GM15510 (cell line): ENCODE measurements around the gene TAF1.

ENCODE experiments used
- POLR2A ChIP-seq: IDR thresholded peaks from 3 replicates; pipeline ENCODE4 v1.6.1; 2011; ENCODE audit warnings: borderline replicate concordance; ENCODE audit not compliant: insufficient read length; ENCODE audit errors: extremely low read depth

TAF1 gene, protein sequence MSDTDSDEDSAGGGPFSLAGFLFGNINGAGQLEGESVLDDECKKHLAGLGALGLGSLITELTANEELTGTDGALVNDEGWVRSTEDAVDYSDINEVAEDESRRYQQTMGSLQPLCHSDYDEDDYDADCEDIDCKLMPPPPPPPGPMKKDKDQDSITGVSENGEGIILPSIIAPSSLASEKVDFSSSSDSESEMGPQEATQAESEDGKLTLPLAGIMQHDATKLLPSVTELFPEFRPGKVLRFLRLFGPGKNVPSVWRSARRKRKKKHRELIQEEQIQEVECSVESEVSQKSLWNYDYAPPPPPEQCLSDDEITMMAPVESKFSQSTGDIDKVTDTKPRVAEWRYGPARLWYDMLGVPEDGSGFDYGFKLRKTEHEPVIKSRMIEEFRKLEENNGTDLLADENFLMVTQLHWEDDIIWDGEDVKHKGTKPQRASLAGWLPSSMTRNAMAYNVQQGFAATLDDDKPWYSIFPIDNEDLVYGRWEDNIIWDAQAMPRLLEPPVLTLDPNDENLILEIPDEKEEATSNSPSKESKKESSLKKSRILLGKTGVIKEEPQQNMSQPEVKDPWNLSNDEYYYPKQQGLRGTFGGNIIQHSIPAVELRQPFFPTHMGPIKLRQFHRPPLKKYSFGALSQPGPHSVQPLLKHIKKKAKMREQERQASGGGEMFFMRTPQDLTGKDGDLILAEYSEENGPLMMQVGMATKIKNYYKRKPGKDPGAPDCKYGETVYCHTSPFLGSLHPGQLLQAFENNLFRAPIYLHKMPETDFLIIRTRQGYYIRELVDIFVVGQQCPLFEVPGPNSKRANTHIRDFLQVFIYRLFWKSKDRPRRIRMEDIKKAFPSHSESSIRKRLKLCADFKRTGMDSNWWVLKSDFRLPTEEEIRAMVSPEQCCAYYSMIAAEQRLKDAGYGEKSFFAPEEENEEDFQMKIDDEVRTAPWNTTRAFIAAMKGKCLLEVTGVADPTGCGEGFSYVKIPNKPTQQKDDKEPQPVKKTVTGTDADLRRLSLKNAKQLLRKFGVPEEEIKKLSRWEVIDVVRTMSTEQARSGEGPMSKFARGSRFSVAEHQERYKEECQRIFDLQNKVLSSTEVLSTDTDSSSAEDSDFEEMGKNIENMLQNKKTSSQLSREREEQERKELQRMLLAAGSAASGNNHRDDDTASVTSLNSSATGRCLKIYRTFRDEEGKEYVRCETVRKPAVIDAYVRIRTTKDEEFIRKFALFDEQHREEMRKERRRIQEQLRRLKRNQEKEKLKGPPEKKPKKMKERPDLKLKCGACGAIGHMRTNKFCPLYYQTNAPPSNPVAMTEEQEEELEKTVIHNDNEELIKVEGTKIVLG (N-terminal part only)

GRCh38 chrX:71365875-71366673 lies at the start of gene TAF1:
TAF1 (plus strand) TSS chrX:71366357; CDS start chrX:71366375, 18 bp downstream.
- TF ChIP-seq POLR2A: peak; percentile 33

- no peak for TF ChIP-seq POLR2A
Measured at GRCh38 chrX:71320126-71320525, 46.0 kb upstream of the TAF1 start.

DNA sequence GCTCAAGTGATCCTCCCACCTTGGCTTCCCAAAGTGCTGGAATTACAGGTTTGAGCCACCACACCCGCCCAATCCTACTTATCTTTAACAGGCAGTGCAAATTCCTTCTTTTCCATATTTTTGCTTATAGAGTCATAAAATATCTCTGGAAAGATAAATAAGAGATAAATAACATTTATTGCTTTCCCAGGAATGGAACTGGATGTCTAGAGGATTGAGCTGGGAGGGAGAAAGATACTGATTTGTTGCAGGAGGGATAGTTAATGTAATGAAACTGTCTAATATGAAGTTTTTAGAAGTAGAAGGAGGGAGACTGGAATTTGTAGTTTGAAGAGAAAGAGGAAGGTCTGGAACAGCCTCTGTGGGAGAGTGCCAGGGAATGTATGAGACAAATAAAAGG lies 44.4 kb upstream of the TAF1 start:
- no peak for TF ChIP-seq POLR2A

DNA sequence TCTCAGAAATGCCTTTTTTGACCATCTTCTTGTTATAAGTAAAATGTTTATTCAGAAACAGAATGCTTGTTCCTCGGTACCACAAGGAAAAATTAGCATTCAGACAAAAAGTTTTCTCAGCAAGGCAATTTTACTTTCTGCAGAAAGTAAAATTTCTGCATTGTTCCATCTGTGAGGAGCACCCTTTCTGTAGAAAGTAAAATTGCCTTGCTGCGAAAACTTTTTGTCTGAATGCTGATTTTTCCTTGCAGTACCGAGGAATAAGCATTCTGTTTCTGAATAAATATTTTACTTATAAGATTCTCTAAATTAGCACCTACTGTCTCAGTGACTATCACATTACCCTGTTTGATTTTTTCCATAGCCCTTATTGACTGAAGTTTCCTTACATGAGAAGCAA lies 39.8 kb upstream of the TAF1 start:
- no peak for TF ChIP-seq POLR2A

DNA sequence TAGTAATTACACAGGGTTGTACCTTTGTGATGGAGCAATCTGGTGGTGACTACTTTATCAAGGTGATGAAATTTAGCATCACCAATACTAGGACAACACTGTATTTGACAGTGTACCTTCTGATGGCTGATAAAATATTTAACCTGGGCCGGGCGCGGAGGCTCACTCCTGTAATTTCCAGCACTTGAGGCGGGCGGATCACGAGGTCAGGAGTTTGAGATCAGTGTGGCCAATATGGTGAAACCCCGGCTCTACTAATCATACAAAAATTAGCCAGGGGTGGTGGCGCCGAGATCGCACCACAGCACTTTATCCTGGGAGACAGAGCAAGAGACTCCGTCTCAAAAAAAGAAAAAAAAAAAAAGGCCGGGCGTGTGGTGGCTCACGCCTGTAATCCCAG lies 1.9 kb upstream of the TAF1 start:
- TF ChIP-seq POLR2A: no peak

DNA sequence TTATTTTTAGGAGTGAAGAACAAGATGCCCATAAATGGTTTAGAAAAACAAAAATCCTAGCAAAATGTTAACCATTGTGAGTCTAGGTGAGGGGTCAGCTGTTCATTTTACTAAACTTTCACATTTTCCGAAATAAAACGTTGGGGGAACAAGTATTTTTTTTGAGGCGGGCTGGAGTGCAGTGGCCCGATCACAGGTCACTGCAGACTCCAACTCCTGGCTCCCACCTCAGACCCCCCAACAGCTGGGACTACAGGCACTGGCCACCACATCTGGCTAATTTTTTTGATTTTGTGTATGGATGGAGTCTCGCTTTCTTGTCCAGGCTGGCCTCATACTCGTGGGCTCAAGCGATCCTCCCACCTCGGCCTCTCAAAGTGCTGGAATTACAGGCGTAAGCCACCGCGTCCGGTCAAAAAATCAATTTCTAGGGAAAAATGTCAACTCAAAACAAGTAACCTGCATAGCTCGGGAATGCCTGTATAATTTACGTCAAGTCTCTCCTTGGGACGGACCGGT lies 742 bp upstream of the TAF1 start:
- TF ChIP-seq POLR2A: peak; percentile 65

GRCh38 chrX:71366674-71367256 lies 608 bp downstream of the TAF1 start:
- TF ChIP-seq POLR2A: peak; percentile 35

GRCh38 chrX:71367396-71367795 lies 1.2 kb downstream of the TAF1 start:
- no peak for TF ChIP-seq POLR2A

DNA sequence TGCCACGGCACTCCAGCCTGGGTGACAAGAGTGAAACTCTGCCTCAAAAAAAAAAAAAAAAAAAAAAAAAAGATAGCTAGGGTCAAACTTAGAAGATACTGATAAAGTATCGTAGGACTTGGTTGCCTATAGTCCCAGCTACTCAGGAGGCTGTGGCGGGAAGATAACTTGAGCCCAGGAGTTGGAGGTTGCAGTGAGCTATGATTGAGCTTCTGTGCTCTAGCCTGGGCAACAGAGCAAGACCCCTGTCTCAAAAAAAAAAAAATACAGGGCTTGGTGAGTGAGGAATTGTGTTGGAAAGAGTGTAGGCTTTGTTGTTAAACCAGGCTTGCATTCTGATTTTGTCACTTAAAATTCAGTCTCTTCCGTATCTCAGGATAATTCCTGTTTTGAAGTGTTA lies 6.2 kb downstream of the TAF1 start:
- no peak for TF ChIP-seq POLR2A

DNA sequence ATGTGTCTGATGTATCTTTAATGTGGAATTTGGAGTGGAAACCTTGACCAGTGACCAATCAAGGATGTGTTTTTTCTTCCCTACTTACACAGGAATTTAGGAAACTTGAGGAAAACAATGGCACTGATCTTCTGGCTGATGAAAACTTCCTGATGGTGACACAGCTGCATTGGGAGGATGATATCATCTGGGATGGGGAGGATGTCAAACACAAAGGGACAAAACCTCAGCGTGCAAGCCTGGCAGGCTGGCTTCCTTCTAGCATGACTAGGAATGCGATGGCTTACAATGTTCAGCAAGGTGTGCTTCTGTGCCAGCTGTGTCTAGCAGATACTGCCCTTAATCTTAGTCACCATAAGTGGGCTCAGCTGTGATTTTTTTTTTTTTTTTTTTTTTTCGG lies 12.6 kb downstream of the TAF1 start:
- TF ChIP-seq POLR2A: no peak

DNA sequence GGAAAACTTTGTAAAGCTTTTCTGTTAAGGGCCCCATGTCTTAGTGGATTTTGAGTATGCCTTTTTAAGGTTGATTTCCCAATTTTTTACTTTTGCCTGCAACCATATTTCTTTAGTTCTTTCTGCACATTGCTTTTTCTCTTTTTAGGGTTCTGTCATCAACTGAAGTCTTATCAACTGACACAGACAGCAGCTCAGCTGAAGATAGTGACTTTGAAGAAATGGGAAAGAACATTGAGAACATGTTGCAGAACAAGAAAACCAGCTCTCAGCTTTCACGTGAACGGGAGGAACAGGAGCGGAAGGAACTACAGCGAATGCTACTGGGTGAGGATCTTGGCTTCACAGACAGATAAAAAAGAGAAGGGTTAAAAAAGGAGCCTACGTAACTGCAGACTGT lies 27.8 kb downstream of the TAF1 start:
- TF ChIP-seq POLR2A: no peak

GRCh38 chrX:71396576-71396975 lies 30.4 kb downstream of the TAF1 start:
- TF ChIP-seq POLR2A: no peak

GRCh38 chrX:71400710-71401109 lies 34.6 kb downstream of the TAF1 start:
- TF ChIP-seq POLR2A: no peak
